Loucy (cell line): ENCODE results near the gene TAF4.

Source experiments
- H2AFZ ChIP-seq: fragments of 200-600 bp; sonication (generic); 2 replicates; pipeline ENCODE4 v1.6.0; 2016; ENCODE audit warnings: antibody characterized with exemption, mild to moderate bottlenecking, low read length, moderate library complexity
- H3F3A ChIP-seq: fragments of 200-600 bp; 2 replicates; pipeline ENCODE4 v1.6.0; 2016; ENCODE audit warnings: antibody characterized with exemption, low read depth, mild to moderate bottlenecking
- H3K27me3 ChIP-seq: fragments of 200-600 bp; sonication (generic); 2 replicates; pipeline ENCODE4 v1.6.1; 2014; ENCODE audit warnings: low read length, mild to moderate bottlenecking; ENCODE audit not compliant: insufficient read depth, poor library complexity, severe bottlenecking
- H3K36me3 ChIP-seq: fragments of 200-600 bp; sonication (generic); 2 replicates; pipeline ENCODE4 v1.6.1; 2016; ENCODE audit warnings: low read length; ENCODE audit not compliant: insufficient read depth
- H3K4me1 ChIP-seq: fragments of 200-600 bp; sonication (generic); 2 replicates; pipeline ENCODE4 v1.5.1; 2014; ENCODE audit warnings: low read length, mild to moderate bottlenecking; ENCODE audit not compliant: insufficient read depth, poor library complexity, severe bottlenecking
- H3K4me2 ChIP-seq: fragments of 200-600 bp; sonication (generic); 2 replicates; pipeline ENCODE4 v1.6.0; 2014; ENCODE audit warnings: antibody characterized with exemption, low read length, low read depth, mild to moderate bottlenecking; ENCODE audit not compliant: poor library complexity, severe bottlenecking
- H3K4me3 ChIP-seq: fragments of 200-600 bp; sonication (generic); 2 replicates; pipeline ENCODE4 v1.5.1; 2014; ENCODE audit warnings: low read length, mild to moderate bottlenecking, mixed read lengths; ENCODE audit not compliant: poor library complexity, severe bottlenecking
- H3K79me2 ChIP-seq: fragments of 200-600 bp; sonication (generic); 2 replicates; pipeline ENCODE4 v1.6.1; 2014; ENCODE audit warnings: low read length; ENCODE audit not compliant: insufficient read depth
- H3K9ac ChIP-seq: fragments of 200-600 bp; sonication (generic); 2 replicates; pipeline ENCODE4 v1.6.0; 2014; ENCODE audit warnings: mild to moderate bottlenecking, low read depth, low read length, moderate library complexity; ENCODE audit not compliant: poor library complexity, severe bottlenecking
- H3K9me2 ChIP-seq: fragments of 200-600 bp; sonication (generic); replicated peaks from 2 replicates; pipeline ENCODE4 v1.6.1; 2016; ENCODE audit warnings: low read depth, low read length, mixed read lengths
- H3K9me3 ChIP-seq: fragments of 200-600 bp; sonication (generic); 2 replicates; pipeline ENCODE4 v1.6.1; 2014; ENCODE audit warnings: mild to moderate bottlenecking, antibody characterized with exemption, low read length, low read depth; ENCODE audit not compliant: insufficient read depth
- H4K20me1 ChIP-seq: fragments of 200-600 bp; sonication (generic); 2 replicates; pipeline ENCODE4 v1.6.0; 2014; ENCODE audit warnings: antibody characterized with exemption, low read length, mild to moderate bottlenecking; ENCODE audit not compliant: insufficient read depth, poor library complexity, severe bottlenecking
- EZH2phosphoT487 ChIP-seq: fragments of 200-600 bp; IDR thresholded peaks from 2 replicates; pipeline ENCODE4 v1.6.1; 2018; ENCODE audit warnings: antibody characterized with exemption, mild to moderate bottlenecking, moderate library complexity, borderline replicate concordance
- TF ChIP-seq, protein P1 (sequence below): fragments of 200-600 bp; sonication (generic); conservative IDR thresholded peaks from 2 replicates; pipeline ENCODE4 v1.5.1; 2014; ENCODE audit warnings: mild to moderate bottlenecking, antibody characterized with exemption, low read length

TAF4 gene

DNA sequence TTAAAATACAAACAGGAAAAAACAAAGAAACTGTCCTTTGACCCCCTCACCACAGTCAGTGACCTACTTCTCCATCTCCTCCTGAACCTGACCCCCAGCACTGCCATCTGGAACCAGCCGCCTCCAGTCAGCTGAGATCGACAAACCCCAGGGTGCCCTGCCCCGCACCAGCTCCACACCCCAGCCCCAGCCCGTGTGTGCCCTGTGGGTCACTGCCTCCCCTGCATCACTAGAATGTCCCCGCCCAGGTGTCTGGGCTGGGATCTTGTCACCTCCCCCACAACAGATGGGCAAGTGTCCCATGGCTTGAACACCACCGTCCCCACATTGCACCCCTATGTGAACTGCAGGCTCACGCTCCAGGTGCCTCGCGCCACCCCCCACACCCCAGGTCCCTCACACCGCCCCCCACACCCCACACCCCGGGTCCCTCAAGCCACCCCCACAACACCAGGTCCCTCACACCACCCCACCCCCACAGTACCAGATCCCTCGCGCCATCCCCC lies 13.3 kb downstream of the TAF4 start:
- peaks cover 100% of the 10 kb centered on the region for H3K79me2 ChIP-seq

GRCh38 chr20:62051546-62052255 lies 14.0 kb downstream of the TAF4 start:
- Histone ChIP-seq H3K27me3 (no peaks in the 10 kb centered on the region), H3K9ac (no peak overlapping the region), H3K9me2 (no peaks in the 10 kb centered on the region), H3K4me2 (no peak overlapping the region), H2AFZ (no peak overlapping the region), H3K4me3 (no peak overlapping the region), H3K4me1 (no peaks in the 10 kb centered on the region), H3K9me3 (no peaks in the 10 kb centered on the region), H3F3A (no peaks in the 10 kb centered on the region), H4K20me1 (peaks cover 64% of the 10 kb centered on the region), H3K36me3 (peaks cover 8% of the 10 kb centered on the region; the same call in 1 of the 2 replicates), H3K79me2 (peaks cover 100% of the 10 kb centered on the region)
- no peak for TF ChIP-seq EZH2phosphoT487
- TF ChIP-seq, protein P1, sequence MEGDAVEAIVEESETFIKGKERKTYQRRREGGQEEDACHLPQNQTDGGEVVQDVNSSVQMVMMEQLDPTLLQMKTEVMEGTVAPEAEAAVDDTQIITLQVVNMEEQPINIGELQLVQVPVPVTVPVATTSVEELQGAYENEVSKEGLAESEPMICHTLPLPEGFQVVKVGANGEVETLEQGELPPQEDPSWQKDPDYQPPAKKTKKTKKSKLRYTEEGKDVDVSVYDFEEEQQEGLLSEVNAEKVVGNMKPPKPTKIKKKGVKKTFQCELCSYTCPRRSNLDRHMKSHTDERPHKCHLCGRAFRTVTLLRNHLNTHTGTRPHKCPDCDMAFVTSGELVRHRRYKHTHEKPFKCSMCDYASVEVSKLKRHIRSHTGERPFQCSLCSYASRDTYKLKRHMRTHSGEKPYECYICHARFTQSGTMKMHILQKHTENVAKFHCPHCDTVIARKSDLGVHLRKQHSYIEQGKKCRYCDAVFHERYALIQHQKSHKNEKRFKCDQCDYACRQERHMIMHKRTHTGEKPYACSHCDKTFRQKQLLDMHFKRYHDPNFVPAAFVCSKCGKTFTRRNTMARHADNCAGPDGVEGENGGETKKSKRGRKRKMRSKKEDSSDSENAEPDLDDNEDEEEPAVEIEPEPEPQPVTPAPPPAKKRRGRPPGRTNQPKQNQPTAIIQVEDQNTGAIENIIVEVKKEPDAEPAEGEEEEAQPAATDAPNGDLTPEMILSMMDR, result no peak

More for the DNA sequence above, 13.3 kb downstream of the TAF4 start:
- Histone ChIP-seq H3K4me2 (no peak overlapping the region), H3K4me3 (no peak overlapping the region), H3K27me3 (no peaks in the 10 kb centered on the region), H3K4me1 (no peaks in the 10 kb centered on the region), H2AFZ (no peak overlapping the region), H3K9me3 (no peaks in the 10 kb centered on the region), H4K20me1 (peaks cover 70% of the 10 kb centered on the region), H3K36me3 (peaks cover 8% of the 10 kb centered on the region; the same call in 1 of the 2 replicates), H3K9ac (no peak overlapping the region), H3K9me2 (no peaks in the 10 kb centered on the region), H3F3A (no peaks in the 10 kb centered on the region)
- TF ChIP-seq, protein P1, result no peak
- TF ChIP-seq EZH2phosphoT487, result no peak

GRCh38 chr20:62051144-62051543 lies 14.5 kb downstream of the TAF4 start:
- H3F3A ChIP-seq, result no peaks in the 10 kb centered on the region
- H3K9ac ChIP-seq, result no peak overlapping the region
- TF ChIP-seq, protein P1, result no peak
- no peak for TF ChIP-seq EZH2phosphoT487
- H3K36me3 ChIP-seq, result peaks cover 8% of the 10 kb centered on the region; the same call in 1 of the 2 replicates
- peaks cover 59% of the 10 kb centered on the region for H4K20me1 ChIP-seq
- no peaks in the 10 kb centered on the region for H3K27me3 ChIP-seq
- H3K4me3 ChIP-seq, result no peak overlapping the region
- peaks cover 2% of the 10 kb centered on the region for H3K4me1 ChIP-seq
- H2AFZ ChIP-seq, result no peak overlapping the region
- no peaks in the 10 kb centered on the region for H3K9me2 ChIP-seq
- H3K4me2 ChIP-seq, result no peak overlapping the region
- no peaks in the 10 kb centered on the region for H3K9me3 ChIP-seq
- peaks cover 100% of the 10 kb centered on the region for H3K79me2 ChIP-seq
